ENCODE measurements around the gene CAPN12.

- TF ChIP-seq MXI1 (IDR thresholded peaks at IDR 0.05; ENCODE audit: low read depth, low read length) (no peak), REST (IDR thresholded peaks at IDR 0.05; ENCODE audit: low read depth, low read length) (no peak), RAD21 (IDR thresholded peaks at IDR 0.05; ENCODE audit: low read length) (no peak), GABPA (IDR thresholded peaks at IDR 0.05; ENCODE audit: low read depth) (no peak), CTCF (IDR thresholded peaks at IDR 0.05) (no peak), YY1 (IDR thresholded peaks at IDR 0.05; ENCODE audit: low read depth) (no peak), EP300 (IDR thresholded peaks at IDR 0.05; ENCODE audit: borderline replicate concordance in 1 of 2, low read depth in 1 of 2, low read length in 1 of 2) (no peak), TAF1 (IDR thresholded peaks at IDR 0.05; ENCODE audit: borderline replicate concordance, low read depth, low read length) (no peak), POLR2AphosphoS5 (IDR thresholded peaks at IDR 0.05; ENCODE audit: low read depth, low read length) (no peak), TCF12 (IDR thresholded peaks at IDR 0.05) (no peak), MAX (IDR thresholded peaks at IDR 0.05; ENCODE audit: low read depth) (no peak)
These were observed 59.2 kb downstream of the CAPN12 start for GRCh38 chr19:38684862-38685665.
